Hepatocyte (in vitro differentiated cells): Measurements from ENCODE around the gene THBS2.

Source experiments
- CTCF ChIP-seq: fragments of 200-600 bp; sonication (generic); IDR thresholded peaks from 2 replicates; pipeline ENCODE4 v1.5.1; 2016; ENCODE audit warnings: antibody characterized with exemption, mild to moderate bottlenecking; ENCODE audit not compliant: poor library complexity
- EZH2 ChIP-seq: fragments of 200-600 bp; sonication (generic); IDR thresholded peaks from 2 replicates; pipeline ENCODE4 v1.6.1; 2016; ENCODE audit warnings: antibody characterized with exemption, mild to moderate bottlenecking, borderline replicate concordance
- EZH2phosphoT487 ChIP-seq: fragments of 200-600 bp; sonication (generic); IDR thresholded peaks from one replicate; pipeline ENCODE4 v1.6.1; 2018; ENCODE audit warnings: antibody characterized with exemption, mild to moderate bottlenecking, low read depth, moderate library complexity; ENCODE audit not compliant: unreplicated experiment, severe bottlenecking

DNA sequence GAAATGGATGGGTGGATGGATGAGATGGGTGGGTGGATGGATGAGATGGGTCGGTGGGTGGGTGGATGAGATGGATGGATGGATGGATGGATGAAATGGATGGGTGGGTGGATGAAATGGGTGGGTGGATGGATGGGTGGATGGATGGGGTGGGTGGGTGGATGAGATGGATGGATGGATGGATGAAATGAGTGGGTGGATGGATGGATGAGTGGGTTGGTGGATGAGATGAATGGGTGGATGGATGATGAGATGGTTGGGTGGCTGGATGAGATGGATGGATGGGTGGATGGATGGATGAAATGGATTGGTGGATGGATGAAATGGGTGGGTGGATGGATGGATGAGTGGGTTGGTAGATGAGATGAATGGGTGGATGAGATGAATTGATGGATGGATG is 35.7 kb downstream of the THBS2 start:
- TF ChIP-seq CTCF (no peak), EZH2phosphoT487 (no peak), EZH2 (no peak)
